ENCODE results near the gene RNF144A.

The RNF144A gene

DNA sequence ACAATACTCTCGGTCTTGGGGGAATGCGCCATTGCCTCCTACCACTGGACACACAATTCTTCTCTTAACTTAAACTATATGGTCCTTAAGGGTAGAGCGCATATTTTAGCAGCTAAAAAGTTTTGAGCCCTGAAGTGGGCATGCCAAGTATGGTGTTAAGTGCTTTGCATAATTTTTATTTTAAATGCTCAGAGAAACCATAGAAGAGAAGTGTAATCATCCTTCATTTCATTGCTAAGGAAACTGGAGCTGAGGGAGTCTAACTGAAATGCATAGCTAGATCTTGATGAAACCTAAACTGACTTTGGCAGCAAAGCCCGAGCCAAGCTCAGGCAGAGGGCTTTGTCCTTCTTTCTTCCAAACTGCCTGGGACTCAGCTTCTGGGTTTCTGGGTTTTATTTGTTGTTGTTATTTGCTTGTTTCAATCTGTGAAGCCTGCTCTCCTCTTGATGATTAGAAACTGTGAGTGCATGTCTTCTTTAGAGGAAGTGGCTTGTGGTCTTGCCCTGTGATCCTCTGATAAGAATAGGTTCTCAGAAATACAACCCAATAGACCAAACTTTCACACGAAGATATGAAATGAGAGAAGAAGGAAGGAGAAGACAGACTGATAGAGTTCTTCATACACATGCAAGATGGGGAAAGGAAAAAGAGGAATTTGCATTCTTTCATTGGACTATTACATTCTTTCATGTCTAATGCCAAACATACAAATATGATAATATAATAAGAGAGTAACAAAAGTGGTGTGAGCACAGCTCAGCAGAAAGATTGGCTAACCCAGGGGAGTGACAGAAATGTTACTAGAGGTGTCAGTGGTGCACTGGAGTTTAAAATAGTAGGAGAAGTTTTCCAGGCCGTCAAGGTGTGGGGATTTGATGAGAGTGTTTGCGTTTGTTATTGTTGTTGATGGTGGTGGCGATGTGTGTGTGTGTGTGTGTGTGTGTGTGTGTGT is 7.5 kb upstream of the RNF144A start:
- no peak for DNase-seq

DNA sequence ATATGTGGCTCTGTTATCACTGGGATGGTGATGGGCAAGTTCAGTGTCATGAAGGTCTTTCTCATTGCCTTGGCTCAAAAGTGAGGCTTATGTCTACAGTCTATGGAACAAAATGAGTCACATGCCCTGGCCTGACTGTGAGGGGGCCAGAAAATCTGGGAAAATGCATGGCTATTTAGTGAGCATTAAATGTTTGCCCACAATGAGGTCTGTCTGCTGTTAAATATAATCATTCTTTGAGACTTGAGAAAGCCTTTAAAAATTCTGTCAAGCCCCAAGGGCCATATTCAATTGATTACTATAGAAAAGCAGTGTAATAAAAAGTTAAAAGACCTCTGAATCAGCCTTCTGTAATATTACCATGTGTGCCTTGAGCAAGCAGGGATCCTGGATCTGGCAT is 5.5 kb upstream of the RNF144A start:
- DNase-seq: no peak

DNA sequence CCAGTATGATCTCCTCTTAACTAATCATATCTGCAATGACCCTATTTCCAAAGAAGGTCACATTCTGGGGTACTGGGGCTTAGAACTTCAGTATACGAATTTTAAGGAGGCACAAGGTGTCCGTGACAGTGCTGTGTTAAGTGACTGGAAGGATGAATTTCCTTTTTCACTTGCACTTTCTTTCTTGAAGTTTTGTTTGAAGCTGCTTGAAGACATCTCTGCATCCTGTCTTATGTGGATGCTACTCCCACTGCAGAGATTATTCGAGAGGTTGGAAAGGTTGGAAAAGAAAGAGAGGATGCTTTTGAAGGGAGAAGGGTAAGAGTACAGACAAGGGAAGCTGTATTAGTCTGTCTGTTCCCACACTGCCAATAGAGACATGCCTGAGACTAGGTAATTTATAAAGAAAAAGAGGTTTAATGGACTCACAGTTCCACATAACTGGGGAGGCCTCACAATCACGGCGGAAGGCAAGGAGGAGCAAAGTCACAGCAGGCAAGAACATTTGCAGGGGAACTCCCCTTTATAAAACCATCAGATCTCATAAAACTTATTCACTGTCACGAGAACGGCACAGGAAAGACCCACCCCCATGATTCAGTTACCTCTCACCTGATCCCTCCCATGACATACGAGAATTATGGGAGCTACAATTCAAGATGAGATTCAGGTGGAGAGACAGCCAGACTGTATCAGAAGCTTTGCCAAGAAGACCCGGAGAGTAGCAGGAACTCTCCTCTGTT is 3.6 kb upstream of the RNF144A start:
- no peak for DNase-seq

DNA sequence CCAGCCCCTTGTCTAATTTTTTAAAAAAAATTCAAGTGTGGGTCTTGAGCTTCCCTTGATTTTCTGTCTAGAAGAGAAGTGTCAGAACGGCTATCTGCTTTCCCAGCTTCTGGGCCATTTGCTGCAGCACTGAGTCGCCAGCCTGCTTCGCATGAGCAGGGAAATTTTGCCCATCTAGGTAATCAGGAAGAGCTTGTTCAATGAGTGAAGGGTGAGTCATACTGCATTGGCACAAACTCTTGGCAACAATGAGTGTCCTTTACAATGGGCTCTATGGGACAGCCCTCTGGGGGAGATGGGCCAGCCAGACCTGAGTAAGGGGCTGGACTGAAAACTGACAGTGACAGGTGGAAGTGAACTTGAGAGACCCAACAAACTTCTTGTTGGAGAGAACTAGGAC is 2.4 kb upstream of the RNF144A start:
- no peak for DNase-seq

DNA sequence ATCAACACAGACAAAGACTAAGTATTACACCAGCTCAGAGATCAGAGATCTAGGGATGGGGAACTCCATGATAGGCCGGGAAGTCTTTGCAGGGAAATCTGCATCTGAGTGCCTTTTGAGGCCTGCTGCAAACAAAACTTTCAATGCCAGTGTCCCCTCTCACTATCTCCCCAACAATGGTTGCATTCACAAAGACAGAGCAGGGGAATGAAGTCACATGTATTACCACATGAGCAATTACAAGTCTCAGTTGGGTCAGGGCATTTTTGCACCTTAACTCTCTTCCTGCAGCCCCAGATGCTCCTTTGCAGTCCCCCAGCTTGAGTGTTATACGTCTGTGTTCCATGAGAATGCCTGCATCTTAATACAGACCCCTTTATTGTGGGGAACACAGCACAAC is 1.8 kb upstream of the RNF144A start:
- no peak for DNase-seq

DNA sequence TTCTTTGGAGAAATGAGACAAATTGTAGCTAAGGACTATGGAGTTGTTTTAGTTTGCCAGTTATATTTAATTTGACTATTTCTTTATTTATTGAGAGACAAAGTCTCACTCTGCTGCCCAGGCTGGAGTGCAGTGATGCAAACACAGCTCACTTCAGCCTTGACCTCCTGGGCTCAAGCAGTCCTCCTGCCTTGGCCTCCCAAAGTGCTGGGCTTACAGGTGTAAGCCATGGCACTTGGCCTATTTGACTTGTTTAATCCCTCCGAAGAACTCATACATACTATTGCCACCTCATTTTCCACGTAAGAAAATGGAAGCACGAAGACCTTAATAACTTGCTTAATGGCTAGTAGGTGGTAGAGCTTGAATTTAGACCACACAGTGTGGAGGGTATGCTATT is 988 bp upstream of the RNF144A start:
- DNase-seq: no peak

DNA sequence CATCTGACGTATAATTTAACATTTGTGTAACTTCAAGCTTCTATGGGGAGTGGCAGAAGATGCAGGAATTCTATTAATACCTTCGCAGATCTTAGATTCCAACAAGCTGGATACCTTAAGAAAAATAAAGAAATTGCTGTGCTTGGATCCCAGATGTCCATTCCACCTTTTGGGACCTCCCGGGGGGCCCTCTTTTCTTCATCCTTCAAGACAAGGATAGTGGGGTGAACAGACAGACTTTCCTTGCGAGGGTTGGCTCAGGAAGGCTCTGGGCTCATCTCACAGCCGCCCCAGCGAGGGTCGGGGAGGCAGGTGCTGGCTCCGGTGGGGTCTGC is 509 bp upstream of the RNF144A start:
- DNase-seq: no peak

DNA sequence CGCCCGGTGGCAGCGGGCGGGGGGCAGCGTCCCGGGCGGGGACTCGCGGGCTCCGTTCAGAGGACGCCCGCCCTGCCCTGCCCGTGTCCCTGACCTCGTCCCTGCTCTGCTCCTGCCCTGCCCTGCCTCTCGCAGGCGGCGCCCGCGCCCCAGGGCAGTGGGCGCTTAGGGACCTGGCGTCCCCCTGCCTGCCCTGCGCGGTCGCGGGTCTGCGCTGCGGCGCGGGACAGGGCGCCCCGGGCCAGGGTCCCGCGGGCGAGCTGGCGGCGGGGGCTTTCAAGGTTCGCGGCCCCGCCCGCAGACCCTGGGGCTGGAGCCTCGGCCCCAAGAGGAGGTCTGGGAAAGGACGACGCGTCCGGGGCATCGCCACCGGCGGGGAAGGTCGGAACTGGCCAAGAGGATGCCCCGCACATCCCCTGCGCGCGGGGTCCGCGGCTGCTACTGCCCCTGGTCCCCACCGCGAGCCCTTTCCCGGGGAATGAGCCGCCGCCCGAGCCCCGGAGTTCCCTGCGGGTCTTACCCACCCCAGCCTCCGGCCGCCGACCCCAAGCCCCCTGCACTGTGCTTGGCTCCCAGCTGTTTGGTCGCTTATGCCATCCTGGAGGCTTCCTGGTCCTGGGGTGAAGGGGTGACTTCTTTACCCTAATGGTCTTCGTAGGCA is 679 bp downstream of the RNF144A start:
- DNase-seq: no peak

DNA sequence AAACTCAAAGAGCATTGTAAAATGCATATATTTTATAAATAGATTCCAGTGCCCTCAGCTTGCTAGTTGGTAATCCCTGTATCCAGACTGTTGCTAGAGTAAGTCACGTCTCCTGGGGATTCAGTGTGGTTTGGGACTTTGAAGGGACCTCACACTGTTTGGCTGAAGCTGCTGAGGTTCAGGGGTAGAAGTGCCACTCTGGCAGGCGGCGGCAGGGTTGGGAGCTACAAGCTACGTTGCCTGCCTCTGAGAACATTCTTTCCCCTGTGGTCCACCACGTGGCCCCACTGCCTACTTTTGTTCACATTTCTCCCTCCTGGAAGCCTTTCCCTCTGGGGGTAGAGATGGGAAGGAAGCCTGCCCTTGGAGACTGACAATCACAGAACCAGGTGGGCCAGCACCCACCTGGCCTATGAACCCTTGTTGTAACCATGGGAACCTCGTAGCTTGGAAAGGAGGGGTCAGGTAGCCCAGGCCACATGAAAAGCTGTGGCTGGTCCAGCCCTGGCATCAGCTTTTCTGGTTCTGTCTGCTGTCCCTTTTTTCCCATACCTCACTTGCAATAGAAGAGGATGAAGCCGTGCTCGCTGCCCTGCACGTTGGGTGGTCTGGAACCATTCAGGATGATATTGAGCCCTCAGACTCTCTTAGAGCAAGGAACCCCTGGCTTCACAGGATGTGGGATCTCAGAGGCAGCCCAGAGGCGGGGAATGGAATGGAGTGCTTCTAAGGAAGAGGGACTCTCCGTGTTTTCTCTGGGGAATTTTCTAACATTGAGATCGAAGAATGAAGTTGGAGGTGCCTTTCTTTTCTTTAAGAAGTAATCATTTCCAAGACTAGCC is 2.9 kb downstream of the RNF144A start:
- DNase-seq: no peak

DNA sequence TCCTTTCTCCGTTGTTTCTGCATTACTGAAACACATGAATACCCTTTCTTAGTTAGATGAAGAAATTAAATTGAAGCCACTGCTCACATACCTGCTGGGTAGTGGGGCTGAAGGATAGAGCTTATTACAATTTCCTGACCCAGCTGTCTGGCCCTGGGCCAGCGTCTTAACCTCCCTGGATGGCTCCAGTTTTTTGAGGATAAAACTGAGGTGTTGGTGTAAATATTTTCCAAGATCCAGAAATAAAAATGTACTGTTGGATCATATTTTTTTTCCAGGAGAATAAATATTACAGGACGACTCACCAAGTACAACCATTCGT is 3.5 kb downstream of the RNF144A start:
- no peak for DNase-seq

DNA sequence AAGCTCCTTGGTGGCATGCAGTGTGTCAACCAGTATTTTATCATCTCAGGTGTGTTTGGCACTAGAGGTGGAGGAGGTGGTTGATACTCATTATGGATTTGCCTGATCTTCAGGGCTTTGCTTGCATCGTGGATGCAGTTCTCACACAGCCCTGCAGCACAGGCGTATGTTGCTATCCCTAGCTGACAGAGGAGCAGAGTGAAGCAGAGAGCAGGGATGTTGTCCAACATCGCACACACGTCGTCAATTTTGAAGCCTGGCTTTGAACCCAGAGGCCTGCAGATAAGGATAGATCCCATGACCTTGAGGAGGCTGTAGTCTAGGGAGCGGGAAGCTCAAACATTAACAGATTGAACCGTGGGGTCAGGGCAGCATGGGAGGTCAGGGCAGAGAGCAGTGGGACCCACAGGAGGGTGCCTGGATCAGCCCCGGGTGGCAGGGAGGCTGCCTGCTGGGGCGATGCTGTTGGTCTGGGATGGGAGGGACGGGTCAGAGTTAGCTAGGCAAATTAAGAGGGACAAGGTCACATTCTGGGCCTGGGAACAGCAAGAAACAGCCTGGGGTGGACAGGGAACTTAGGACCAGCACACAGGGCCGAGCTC is 4.2 kb downstream of the RNF144A start:
- no peak for DNase-seq

DNA sequence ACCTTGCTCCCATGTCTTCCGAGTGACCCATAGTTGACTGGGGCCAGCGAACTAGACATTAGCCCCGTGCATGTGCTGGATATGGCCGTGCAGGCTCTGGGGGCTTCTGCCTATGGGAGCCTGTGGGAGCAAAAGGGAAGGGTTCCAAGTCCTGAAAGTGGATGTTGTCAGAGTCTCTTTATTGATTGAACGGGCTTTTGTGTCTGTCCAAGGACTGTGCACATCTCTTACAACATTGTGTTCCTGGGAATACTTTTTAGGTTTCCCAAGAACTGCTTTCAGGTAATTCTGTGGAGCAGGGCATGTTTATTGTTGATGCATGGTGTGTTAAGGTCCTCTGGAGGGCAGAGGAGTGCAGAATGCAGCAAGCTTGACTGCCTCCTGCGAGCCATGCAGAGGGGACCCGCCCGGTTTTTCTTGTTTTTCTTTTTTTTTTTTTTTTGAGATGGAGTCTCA is 5.0 kb downstream of the RNF144A start:
- no peak for DNase-seq

DNA sequence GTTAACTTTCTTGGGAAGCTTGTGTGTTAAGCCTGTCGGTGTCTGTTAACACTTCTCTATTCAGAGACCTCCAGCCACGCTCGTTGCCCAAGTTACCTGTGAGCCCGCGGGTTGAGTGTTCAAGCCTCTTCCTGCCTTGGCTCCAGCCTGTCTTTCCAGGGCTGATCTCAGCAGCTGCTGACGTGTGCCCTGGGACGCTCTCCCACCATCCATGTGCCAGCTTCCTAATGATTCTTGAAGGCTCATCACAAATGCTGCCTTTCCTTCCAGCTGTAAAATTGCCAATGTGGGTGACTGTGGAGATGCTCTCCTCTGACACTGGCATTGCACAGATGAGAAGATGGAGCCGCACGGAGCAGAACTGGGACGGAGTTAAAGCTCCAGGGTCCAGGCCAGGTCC is 6.1 kb downstream of the RNF144A start:
- no peak for DNase-seq

DNA sequence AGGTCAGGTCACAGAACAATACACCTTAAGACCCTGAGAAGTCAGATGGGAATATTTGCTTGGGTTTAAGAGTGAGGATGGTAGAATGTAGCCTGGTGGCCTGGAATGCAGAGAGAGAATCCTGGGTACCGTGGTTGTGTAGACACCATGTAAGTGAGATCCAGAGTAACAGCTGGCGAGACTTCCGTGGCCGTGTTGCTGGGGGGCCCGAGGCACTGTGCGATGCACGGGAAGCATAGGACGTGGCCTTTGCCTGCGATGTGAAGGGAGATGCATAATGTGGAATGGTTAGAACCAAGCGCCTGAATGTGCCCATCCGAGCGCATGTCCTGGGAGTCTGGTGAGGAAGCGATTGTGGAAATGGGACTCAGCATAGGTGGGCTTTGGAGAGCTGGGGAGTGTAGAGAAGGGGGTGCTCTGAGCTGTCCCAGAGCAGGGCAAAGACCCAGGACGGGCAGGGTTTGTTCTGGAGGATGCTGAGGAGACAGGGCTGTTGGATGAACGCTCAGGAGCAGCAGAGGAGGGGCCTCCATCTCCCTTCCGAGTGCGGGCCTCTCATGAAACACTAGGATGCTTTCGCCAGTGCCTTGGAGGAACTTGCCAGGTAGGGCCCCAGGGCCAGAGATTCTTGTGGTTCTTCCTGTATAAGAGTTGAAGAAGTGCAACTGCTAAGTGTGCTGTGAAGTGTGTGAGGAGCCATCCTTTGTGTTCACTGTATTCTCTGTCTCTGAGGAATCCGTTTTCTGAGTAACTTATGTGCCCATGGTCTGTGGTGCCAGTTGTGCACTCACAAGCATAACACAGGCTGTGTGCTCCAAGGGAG is 7.1 kb downstream of the RNF144A start:
- DNase-seq: no peak

DNA sequence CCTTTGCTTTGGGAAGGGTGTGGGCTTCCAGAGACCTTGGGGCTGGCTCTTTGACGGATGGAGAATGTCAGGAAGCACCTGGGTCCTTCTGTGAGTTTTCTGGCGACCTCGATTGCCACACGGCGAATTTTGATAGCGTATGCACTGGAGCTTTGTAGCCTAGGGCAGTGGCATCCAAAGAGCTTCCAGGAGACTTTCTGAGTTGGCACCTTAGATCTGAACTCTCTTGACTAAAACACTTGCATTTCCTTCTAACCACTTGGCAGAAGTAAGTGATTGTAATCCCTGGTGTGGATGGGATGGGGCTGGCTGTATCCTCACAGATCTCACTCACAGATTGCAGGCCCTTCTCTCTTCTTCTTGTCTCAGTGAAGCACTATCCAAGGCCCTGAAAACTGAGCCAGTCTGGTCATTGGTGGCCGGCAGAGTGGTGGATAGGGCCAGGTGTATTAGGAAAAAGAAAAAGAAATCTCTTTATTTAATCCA is 7.8 kb downstream of the RNF144A start:
- DNase-seq: no peak

DNA sequence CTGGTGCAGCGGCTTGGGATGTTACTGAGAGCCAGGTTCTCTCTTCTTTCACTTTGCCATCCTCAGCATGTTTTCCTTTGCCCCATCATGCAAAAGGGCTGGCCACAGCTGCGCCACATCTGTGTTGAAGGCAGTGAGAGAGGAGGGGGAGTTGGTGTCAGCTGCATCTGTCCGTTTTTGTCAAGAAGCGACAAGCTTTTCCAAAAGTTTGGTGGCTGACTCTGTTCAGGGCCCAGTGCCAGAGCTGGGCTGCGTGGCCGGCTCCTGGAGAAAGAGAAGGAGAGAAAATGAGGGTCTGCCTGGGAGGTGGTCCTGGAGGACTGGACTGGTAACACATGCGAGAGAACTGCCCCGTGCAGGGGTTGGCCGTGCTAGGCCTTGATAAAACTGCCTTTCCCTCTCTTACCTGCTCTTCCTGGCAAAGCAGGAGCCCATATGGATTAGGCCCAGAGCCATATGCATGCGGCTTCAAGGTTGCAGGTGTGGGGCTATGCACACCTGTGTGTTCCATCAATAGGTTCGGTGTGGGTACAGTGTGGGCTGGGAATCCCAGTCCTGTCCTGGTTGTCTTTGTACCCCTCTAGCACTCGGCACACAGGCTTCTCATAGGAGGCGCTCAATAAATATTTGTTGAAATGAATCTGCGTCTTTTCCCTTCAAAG is 9.0 kb downstream of the RNF144A start:
- DNase-seq: no peak

DNA sequence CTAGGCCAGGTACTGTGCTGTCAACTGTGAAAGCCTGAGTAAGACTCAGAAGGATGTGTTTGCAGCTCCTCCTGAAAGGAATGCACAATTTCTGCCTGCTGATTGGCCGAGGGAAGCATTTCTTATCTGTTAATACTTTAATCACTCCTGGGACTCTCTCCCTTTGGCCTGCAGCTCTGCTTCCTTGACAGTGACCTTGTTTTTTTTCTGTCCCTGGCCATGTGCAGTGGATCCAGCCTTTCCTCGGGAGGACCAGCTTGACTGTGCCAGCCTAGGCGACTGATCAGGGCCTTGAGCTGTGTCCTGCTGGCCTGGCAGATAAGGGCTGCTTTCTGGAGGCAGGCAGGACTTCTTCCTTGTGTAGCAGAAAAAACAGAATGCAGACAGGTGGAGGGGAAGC is 10.0 kb downstream of the RNF144A start:
- DNase-seq: no peak

DNA sequence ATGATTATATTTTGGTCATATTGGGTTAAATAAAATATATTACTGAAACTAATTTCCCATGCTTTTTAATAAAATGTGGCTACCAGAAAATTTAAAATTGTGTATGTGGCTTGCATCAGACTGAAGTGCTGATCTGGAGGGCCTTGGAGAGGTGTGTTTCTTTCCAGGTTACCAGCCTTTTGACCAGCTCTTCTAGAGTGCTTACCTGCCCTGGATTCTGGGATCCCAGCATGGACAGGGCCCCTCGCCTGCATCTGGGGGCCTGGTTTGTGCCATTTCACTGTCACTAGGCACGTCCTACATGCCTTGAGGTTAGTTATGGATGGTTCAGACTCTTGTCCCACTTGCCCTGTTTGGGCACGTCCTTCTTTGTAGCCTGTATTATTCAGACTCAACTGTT is 10.5 kb downstream of the RNF144A start:
- DNase-seq: no peak

DNA sequence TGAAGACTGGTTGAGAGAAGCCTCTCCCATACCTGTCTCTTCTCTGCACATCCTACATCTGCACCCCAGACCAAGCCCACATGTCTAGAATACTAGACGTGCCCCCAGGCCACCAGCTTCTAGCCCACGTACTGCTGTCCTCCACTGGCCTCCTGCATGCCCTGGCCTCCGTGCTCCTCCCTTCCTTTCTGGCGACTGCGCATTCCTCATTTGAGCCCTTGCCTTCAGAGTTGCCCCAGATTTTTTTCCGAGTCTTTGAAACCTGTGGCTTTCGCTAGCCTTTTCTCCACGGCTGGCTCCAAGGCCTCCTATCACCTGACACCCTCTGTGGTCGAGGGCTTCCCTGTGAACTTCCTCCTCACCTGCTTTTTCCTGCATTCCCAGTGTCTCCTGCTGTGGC is 11.2 kb downstream of the RNF144A start:
- DNase-seq: no peak

DNA sequence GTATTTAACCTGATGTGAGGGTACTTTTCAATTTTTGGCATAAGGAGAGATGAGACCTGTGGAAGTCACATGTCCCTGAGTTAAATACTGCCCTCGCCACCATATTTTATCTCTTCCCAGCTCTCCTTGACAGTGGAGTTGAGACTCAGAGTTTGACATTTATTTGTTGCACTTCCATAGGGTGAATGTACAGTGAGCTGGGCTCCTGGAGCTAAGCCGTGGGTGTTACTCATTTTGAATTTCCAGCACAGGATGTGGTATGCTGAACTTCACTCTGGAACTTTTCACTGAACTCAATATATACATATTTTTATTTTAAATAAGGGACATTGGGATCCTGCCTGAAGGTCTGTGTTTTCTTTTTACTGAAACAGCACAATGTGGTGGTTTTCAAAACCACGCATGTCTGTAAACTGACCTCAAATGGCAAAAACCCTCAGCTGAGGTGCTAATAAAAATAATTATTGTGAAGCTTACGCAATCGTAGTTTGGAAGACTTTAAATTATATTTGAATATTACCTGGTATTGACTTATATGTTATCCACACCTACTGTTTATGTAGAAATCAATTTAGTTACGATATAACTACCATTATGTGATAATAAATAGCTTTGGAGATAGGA is 12.1 kb downstream of the RNF144A start:
- DNase-seq: no peak

Measured in stimulated activated CD4-positive, alpha-beta T cell treated with anti-CD3 and anti-CD28 coated beads, Interleukin-2, amount 100 ng/mL, for 48 hours (primary cell).